Spleen (tissue), 11 donors: ENCODE results near the gene FTL. TPM values are rescaled to one million over a fixed set of nuclear protein-coding genes. Genes with fewer than 3 reads are reported as not detected.
"Not testable (repeated sequence)": the region's sequence is repeated elsewhere in the genome, so short reads cannot be mapped to it uniquely, and the experiment has no call there.

Experiments used
- DNase-seq: peaks from one replicate; pipeline ENCODE4 v3.0.0-alpha.2; 2020
- H3K27ac ChIP-seq, 8 donors: fragments of 200-600 bp; sonication (generic) in 7 of 8; 1 replicate in 4 of 8; 2 replicates in 4 of 8; pipeline versions ENCODE4 v1.5.0 to v1.8.0; 2016 to 2021; ENCODE audit warnings: inconsistent platforms in 4 of 8, mild to moderate bottlenecking in 4 of 8, moderate library complexity in 1 of 8
- H3K27me3 ChIP-seq, 7 donors: fragments of 200-600 bp; sonication (generic) in 6 of 7; replicated peaks in 1 of 7; 1 replicate in 4 of 7; 2 replicates in 3 of 7; pipeline versions ENCODE4 v1.5.0 to v1.8.0; 2016 to 2021; ENCODE audit warnings: inconsistent platforms in 3 of 7, mild to moderate bottlenecking in 1 of 7
- H3K36me3 ChIP-seq, 6 donors: fragments of 200-600 bp; sonication (generic) in 5 of 6; 1 replicate in 4 of 6; 2 replicates in 2 of 6; pipeline versions ENCODE4 v1.5.0 to v1.8.0; 2016 to 2021; ENCODE audit warnings: inconsistent platforms in 2 of 6
- H3K4me1 ChIP-seq, 6 donors: fragments of 200-600 bp; sonication (generic) in 5 of 6; 1 replicate in 3 of 6; 2 replicates in 3 of 6; pipeline versions ENCODE4 v1.5.0 to v1.8.0; 2016 to 2021; ENCODE audit warnings: inconsistent platforms in 3 of 6
- H3K4me3 ChIP-seq, 8 donors: fragments of 200-600 bp; sonication (generic) in 7 of 8; 1 replicate in 4 of 8; 2 replicates in 4 of 8; pipeline versions ENCODE4 v1.5.0 to v1.8.0; 2016 to 2021; ENCODE audit warnings: inconsistent platforms in 4 of 8, mild to moderate bottlenecking in 4 of 8, moderate library complexity in 2 of 8
- H3K9me3 ChIP-seq, 8 donors: fragments of 200-600 bp; sonication (generic) in 7 of 8; 1 replicate in 4 of 8; 2 replicates in 4 of 8; pipeline versions ENCODE4 v1.5.0 to v1.8.0; 2016 to 2021; ENCODE audit warnings: inconsistent platforms in 4 of 8
- CTCF ChIP-seq, 11 experiments: fragments of 200-600 bp in 7 of 11; fragments of 450-650 bp in 4 of 11; sonication (generic) in 4 of 11; IDR thresholded peaks in 8 of 11; conservative IDR thresholded peaks in 3 of 11; 1 replicate in 7 of 11; 2 replicates in 4 of 11; pipeline versions ENCODE4 v1.4.0 to v1.8.0; 2016 to 2021; ENCODE audit warnings: antibody characterized with exemption in 11 of 11, inconsistent platforms in 4 of 11, mild to moderate bottlenecking in 1 of 11
- POLR2A ChIP-seq, 3 donors: fragments of 450-650 bp; IDR thresholded peaks; one replicate each; pipeline ENCODE4 v1.5.1; 2017; ENCODE audit warnings: antibody characterized with exemption in 3 of 3, mild to moderate bottlenecking in 1 of 3
- POLR2AphosphoS5 ChIP-seq, 3 donors: sonication (generic); formaldehyde crosslinking; IDR thresholded peaks; one replicate each; pipeline ENCODE4 v1.5.1; 2017; ENCODE audit warnings: antibody characterized with exemption in 3 of 3
- WGBS, 5 donors: extraction: QIAGEN DNeasy Blood & Tissue Kit in 3 of 5; methylation state at CpG; one replicate each; pipeline versions ENCODE4 v1.1.5 to v1.1.7; 2013 to 2018; 5-methylcytosine and 5-hydroxymethylcytosine counted together
- intact Hi-C: fragments of 100-400 bp; cut with DNase I; formaldehyde crosslinking; loops from one replicate; pipeline ENCODE4 v1.15.0; 2023; ENCODE audit warnings: low total_unique reads
- polyA plus RNA-seq, 3 donors: library from polyadenylated mRNA; stranded (reverse); fragments of 200-250 nt; gene quantifications; one replicate each; pipeline ENCODE4 v1.2.1, GENCODE V29; 2013
- total RNA-seq, 7 donors: library from RNA; depleted of rRNA in 3 of 7; stranded (reverse); fragments of >200 nt in 3 of 7; fragmentation: NEBNext Ultra II Directional in 4 of 7; extraction: Animal tissue kit (Norgen Biotek cat#: 25700) in 4 of 7; gene quantifications; one replicate each; pipeline versions ENCODE4 v1.1.0 to v1.2.1, GENCODE V29; 2016 to 2021
- donor health status: healthy with polysubstance abuse.
- donor health status: DM: no; HTN: no; CAD: no; lungs with moderate emphysema.
- donor health status: DM: no; HTN: no; CAD: no.
- donor health status: Bipolar disorder and iron deficiency.
- donor health status: healthy.
- donor health status: DM: no; HTN: no; CAD: no.
- donor health status: DM: yes; HTN: yes; CAD: no.

The FTL gene
- total and polyA plus RNA-seq, 10 donors, result 4,960 to 14,078 (median 7,397) TPM

GRCh38 chr19:48922548-48923490, 42.3 kb upstream of the FTL start:
- WGBS, 5 donors, result 88 to 93% (median 92%) methylated on average over 17 to 18 of the region's 18 CpGs
- H3K27me3 ChIP-seq, result no peaks in the 10 kb centered on the region
- peaks cover 0 to 11% (median 3%) of the 10 kb centered on the region in 6 donors for H3K4me1 ChIP-seq
- TF ChIP-seq POLR2AphosphoS5 (IDR thresholded peaks at IDR 0.05) (peak in 1 of 3 donors; percentile 54), POLR2A (IDR thresholded peaks at IDR 0.05) (no peak)
- H3K9me3 ChIP-seq, result no peaks in the 10 kb centered on the region
- intact Hi-C loops, result no loop called here
- H3K4me3 ChIP-seq, result no peak overlapping the region
- DNase-seq, result no peak
- peaks cover 2 to 65% (median 50%) of the 10 kb centered on the region in 6 donors for H3K36me3 ChIP-seq
- no peak overlapping the region for H3K27ac ChIP-seq

- WGBS, 5 donors, result 89 to 96% (median 91%) methylated on average over 11 of the region's 11 CpGs
- intact Hi-C loops, result no loop called here
- Histone ChIP-seq H3K4me3 (no peak overlapping the region), H3K9me3 (no peaks in the 10 kb centered on the region), H3K27ac (no peak overlapping the region), H3K27me3 (no peaks in the 10 kb centered on the region), H3K36me3 (peaks cover 0 to 39% (median 28%) of the 10 kb centered on the region in 6 donors), H3K4me1 (peaks cover 0 to 7% (median 0%) of the 10 kb centered on the region in 6 donors)
- no peak for TF ChIP-seq POLR2A (IDR thresholded peaks at IDR 0.05)
- TF ChIP-seq POLR2AphosphoS5 (IDR thresholded peaks at IDR 0.05), result no peak
- TF ChIP-seq CTCF (IDR thresholded peaks at IDR 0.05 in 8 of 11, conservative IDR thresholded peaks at IDR 0.05 in 3 of 11), result no peak
- no peak for DNase-seq
These were observed 39.8 kb upstream of the FTL start for GRCh38 chr19:48925240-48925843.

GRCh38 chr19:48925890-48926289, 39.2 kb upstream of the FTL start:
- H3K9me3 ChIP-seq, intact Hi-C loops, H3K27me3 ChIP-seq, H3K4me1 ChIP-seq, DNase-seq, H3K27ac ChIP-seq, H3K4me3 ChIP-seq: not testable (repeated sequence)
- 82 to 91% (median 87%) methylated on average over 8 of the region's 8 CpGs for WGBS, 5 donors
- H3K36me3 ChIP-seq, result peaks cover 0 to 34% (median 24%) of the 10 kb centered on the region in 6 donors

GRCh38 chr19:48926909-48927308, 38.2 kb upstream of the FTL start:
- intact Hi-C loops, result no loop called here
- H3K4me1 ChIP-seq, result peaks cover 0 to 7% (median 0%) of the 10 kb centered on the region in 6 donors
- DNase-seq, result no peak
- peaks cover 0 to 2% (median 0%) of the 10 kb centered on the region in 7 donors for H3K27me3 ChIP-seq
- WGBS, 5 donors, result 29 to 48% (median 30%) methylated on average over 10 of the region's 10 CpGs
- no peak for TF ChIP-seq CTCF (IDR thresholded peaks at IDR 0.05 in 8 of 11, conservative IDR thresholded peaks at IDR 0.05 in 3 of 11)
- TF ChIP-seq POLR2AphosphoS5 (IDR thresholded peaks at IDR 0.05), result peak in 1 of 3 donors; percentile 77
- H3K4me3 ChIP-seq, result no peak overlapping the region
- peaks cover 0 to 24% (median 14%) of the 10 kb centered on the region in 6 donors for H3K36me3 ChIP-seq
- no peaks in the 10 kb centered on the region for H3K9me3 ChIP-seq
- peak overlapping the region in 2 of 8 donors; percentile 33 to 39 for H3K27ac ChIP-seq

- 90 to 94% (median 93%) methylated on average over 17 of the region's 17 CpGs for WGBS, 5 donors
- Histone ChIP-seq H3K36me3 (peaks cover 0 to 16% (median 8%) of the 10 kb centered on the region in 6 donors), H3K4me1 (peaks cover 0 to 11% (median under 1%) of the 10 kb centered on the region in 6 donors), H3K27me3 (peaks cover 0 to 10% (median 0%) of the 10 kb centered on the region in 7 donors)
- intact Hi-C loops, DNase-seq, H3K9me3 ChIP-seq, H3K27ac ChIP-seq, H3K4me3 ChIP-seq: not testable (repeated sequence)
These were observed 37.4 kb upstream of the FTL start for GRCh38 chr19:48927692-48928091.
